Measurements from ENCODE around the gene CR1L. TPM values are rescaled to one million over a fixed set of nuclear protein-coding genes. Genes with fewer than 3 reads are reported as not detected.
"Not testable (repeated sequence)": the region's sequence is repeated elsewhere in the genome, so short reads cannot be mapped to it uniquely, and the experiment has no call there.

The CR1L gene
- total RNA-seq, 1 donor from 2014 or later, result not detected

GRCh38 chr1:207766569-207766968 lies 121.6 kb downstream of the CR1L start:
- intact Hi-C loops (cut with micrococcal nuclease), result no loop called here

- intact Hi-C loops (cut with micrococcal nuclease), result not testable (repeated sequence)
Measured at GRCh38 chr1:207770514-207770913, 125.6 kb downstream of the CR1L start.

Other genes starting within 250 kb of the CR1L start
- gene CR2, start 190.8 kb upstream of the CR1L start, total RNA-seq, result not detected in 2 replicates
- 0.02 TPM in 2 replicates for gene CR1, start 149.0 kb upstream of the CR1L start, total RNA-seq
- 114 and 118 TPM in 2 replicates for gene CD46, start 106.9 kb downstream of the CR1L start, total RNA-seq

Measured in T-helper 1 cell treated with Interleukin-12 subunit alpha and Interleukin-12 subunit beta and Interleukin-4 antibody, amounts not matched to agents 30 ng/mL and 1 ng/mL, for 36 hours (primary cell).